ENCODE data around the gene RANBP3L. TPM values are rescaled to one million over a fixed set of nuclear protein-coding genes. Genes with fewer than 3 reads are reported as not detected.
"Not testable (repeated sequence)": the region's sequence is repeated elsewhere in the genome, so short reads cannot be mapped to it uniquely, and the experiment has no call there.

Gene RANBP3L
- total and polyA plus RNA-seq, 9 donors = 0.16 to 0.60 (median 0.40) TPM

GRCh38 chr5:36208786-36209185, 92.9 kb downstream of the RANBP3L start:
- DNase-seq = no peak
- H3K36me3 ChIP-seq (ENCODE audit: control insufficient read depth, insufficient read depth, low read length) = peaks cover 7% of the 10 kb centered on the region
- no peaks in the 10 kb centered on the region for H3K27me3 ChIP-seq (ENCODE audit: control insufficient read depth, insufficient read depth, low read length)
- no peak overlapping the region for H3K27ac ChIP-seq (ENCODE audit: low read length)
- WGBS (ENCODE audit: insufficient coverage) = no CpG with 5 or more reads among the region's 2 CpGs
- H3K4me3 ChIP-seq (ENCODE audit: low read length) = no peak overlapping the region
- H3K4me1 ChIP-seq (ENCODE audit: control insufficient read depth, insufficient read depth, low read length) = no peaks in the 10 kb centered on the region
- H3K9me3 ChIP-seq (replicated peaks; ENCODE audit: control insufficient read depth, low read depth, low read length) = no peaks in the 10 kb centered on the region

- no peaks in the 10 kb centered on the region for H3K27me3 ChIP-seq (ENCODE audit: control insufficient read depth, insufficient read depth, low read length)
- no peak overlapping the region for H3K27ac ChIP-seq (ENCODE audit: low read length)
- H3K9me3 ChIP-seq (replicated peaks; ENCODE audit: control insufficient read depth, low read depth, low read length) = no peaks in the 10 kb centered on the region
- peaks cover 8% of the 10 kb centered on the region for H3K36me3 ChIP-seq (ENCODE audit: control insufficient read depth, insufficient read depth, low read length)
- no peaks in the 10 kb centered on the region for H3K4me1 ChIP-seq (ENCODE audit: control insufficient read depth, insufficient read depth, low read length)
- no peak overlapping the region for H3K4me3 ChIP-seq (ENCODE audit: low read length)
- DNase-seq = no peak
Measured at GRCh38 chr5:36206913-36207312, 94.8 kb downstream of the RANBP3L start.

GRCh38 chr5:36205329-36205728, 96.4 kb downstream of the RANBP3L start:
- DNase-seq = no peak
- H3K9me3 ChIP-seq (replicated peaks; ENCODE audit: control insufficient read depth, low read depth, low read length) = no peaks in the 10 kb centered on the region
- no peak overlapping the region for H3K27ac ChIP-seq (ENCODE audit: low read length)
- WGBS (ENCODE audit: insufficient coverage) = 92% methylated on average over 2 of the region's 2 CpGs
- no peak overlapping the region for H3K4me3 ChIP-seq (ENCODE audit: low read length)
- H3K36me3 ChIP-seq (ENCODE audit: control insufficient read depth, insufficient read depth, low read length) = peaks cover 12% of the 10 kb centered on the region
- H3K27me3 ChIP-seq (ENCODE audit: control insufficient read depth, insufficient read depth, low read length) = no peaks in the 10 kb centered on the region
- H3K4me1 ChIP-seq (ENCODE audit: control insufficient read depth, insufficient read depth, low read length) = no peaks in the 10 kb centered on the region

GRCh38 chr5:36202521-36202961, 99.2 kb downstream of the RANBP3L start:
- Histone ChIP-seq H3K36me3 (ENCODE audit: control insufficient read depth, insufficient read depth, low read length) (peaks cover 12% of the 10 kb centered on the region), H3K4me3 (ENCODE audit: low read length) (no peak overlapping the region), H3K27me3 (ENCODE audit: control insufficient read depth, insufficient read depth, low read length) (no peaks in the 10 kb centered on the region), H3K4me1 (ENCODE audit: control insufficient read depth, insufficient read depth, low read length) (no peaks in the 10 kb centered on the region), H3K9me3 (replicated peaks; ENCODE audit: control insufficient read depth, low read depth, low read length) (no peaks in the 10 kb centered on the region), H3K27ac (ENCODE audit: low read length) (no peak overlapping the region)
- no CpG with 5 or more reads among the region's 3 CpGs for WGBS (ENCODE audit: insufficient coverage)
- peak; percentile 15 for DNase-seq

GRCh38 chr5:36200513-36200912, 101.2 kb downstream of the RANBP3L start:
- WGBS (ENCODE audit: insufficient coverage) = 83% methylated on average over 1 of the region's 4 CpGs
- no peak overlapping the region for H3K27ac ChIP-seq (ENCODE audit: low read length)
- no peaks in the 10 kb centered on the region for H3K4me1 ChIP-seq (ENCODE audit: control insufficient read depth, insufficient read depth, low read length)
- no peak for DNase-seq
- H3K27me3 ChIP-seq (ENCODE audit: control insufficient read depth, insufficient read depth, low read length) = no peaks in the 10 kb centered on the region
- no peaks in the 10 kb centered on the region for H3K9me3 ChIP-seq (replicated peaks; ENCODE audit: control insufficient read depth, low read depth, low read length)
- no peak overlapping the region for H3K4me3 ChIP-seq (ENCODE audit: low read length)
- peaks cover 15% of the 10 kb centered on the region for H3K36me3 ChIP-seq (ENCODE audit: control insufficient read depth, insufficient read depth, low read length)

- H3K36me3 ChIP-seq (ENCODE audit: control insufficient read depth, insufficient read depth, low read length) = peaks cover 20% of the 10 kb centered on the region
Measured at GRCh38 chr5:36199620-36200019, 102.1 kb downstream of the RANBP3L start.

GRCh38 chr5:36198783-36199182, 102.9 kb downstream of the RANBP3L start:
- H3K36me3 ChIP-seq (ENCODE audit: control insufficient read depth, insufficient read depth, low read length) = peaks cover 20% of the 10 kb centered on the region
- H3K27me3 ChIP-seq (ENCODE audit: control insufficient read depth, insufficient read depth, low read length) = not testable (repeated sequence)

More at GRCh38 chr5:36199620-36200019, 102.1 kb downstream of the RANBP3L start:
- Histone ChIP-seq H3K27ac (ENCODE audit: low read length) (no peak overlapping the region), H3K9me3 (replicated peaks; ENCODE audit: control insufficient read depth, low read depth, low read length) (no peaks in the 10 kb centered on the region), H3K4me3 (ENCODE audit: low read length) (no peak overlapping the region), H3K4me1 (ENCODE audit: control insufficient read depth, insufficient read depth, low read length) (no peaks in the 10 kb centered on the region), H3K27me3 (ENCODE audit: control insufficient read depth, insufficient read depth, low read length) (no peaks in the 10 kb centered on the region)
- WGBS (ENCODE audit: insufficient coverage) = no CpG with 5 or more reads among the region's 2 CpGs
- DNase-seq = no peak

More at GRCh38 chr5:36198783-36199182, 102.9 kb downstream of the RANBP3L start:
- not testable (repeated sequence) for H3K4me1 ChIP-seq (ENCODE audit: control insufficient read depth, insufficient read depth, low read length); H3K9me3 ChIP-seq (replicated peaks; ENCODE audit: control insufficient read depth, low read depth, low read length); DNase-seq; H3K27ac ChIP-seq (ENCODE audit: low read length); H3K4me3 ChIP-seq (ENCODE audit: low read length)
- WGBS (ENCODE audit: insufficient coverage) = no CpG with 5 or more reads among the region's 3 CpGs

Other genes starting within 250 kb of the RANBP3L start
- 0.35 TPM for gene UGT3A2, start 235.0 kb downstream of the RANBP3L start, total RNA-seq
- under 1 TPM; 0.33 to 0.69 (median 0.51) TPM for gene UGT3A2, start 235.0 kb downstream of the RANBP3L start, polyA plus RNA-seq (ENCODE audit: insufficient read depth in 1 of 8, insufficient read length in 8 of 8, low replicate concordance in 1 of 8)
- 14.6 TPM for gene LMBRD2, start 150.0 kb downstream of the RANBP3L start, total RNA-seq
- gene LMBRD2, start 150.0 kb downstream of the RANBP3L start, polyA plus RNA-seq (ENCODE audit: insufficient read depth in 1 of 8, insufficient read length in 8 of 8, low replicate concordance in 1 of 8) = 10 to 100 TPM in 5 of 8 donors, 1 to 10 TPM in 3; 8.1 to 13.1 (median 10.8) TPM
- gene SKP2, start 149.8 kb downstream of the RANBP3L start, total RNA-seq = 52.5 TPM
- gene SKP2, start 149.8 kb downstream of the RANBP3L start, polyA plus RNA-seq (ENCODE audit: insufficient read depth in 1 of 8, insufficient read length in 8 of 8, low replicate concordance in 1 of 8) = 10 to 100 TPM; 44.9 to 76.6 (median 54.1) TPM
- 39.6 TPM for gene NADK2, start 60.0 kb downstream of the RANBP3L start, total RNA-seq
- gene NADK2, start 60.0 kb downstream of the RANBP3L start, polyA plus RNA-seq (ENCODE audit: insufficient read depth in 1 of 8, insufficient read length in 8 of 8, low replicate concordance in 1 of 8) = 10 to 100 TPM; 28.9 to 42.2 (median 39.3) TPM

Data from muscle of leg (tissue), 11 donors.